EL (cell line): Measurements from ENCODE around the gene CDRT4.

ENCODE experiments used
- DNase-seq: peaks from one replicate; pipeline ENCODE4 v3.0.0-alpha.2; 2016

Gene CDRT4

GRCh38 chr17:15492186-15492585, 24.8 kb upstream of the CDRT4 start:
- no peak for DNase-seq

- DNase-seq, result peak; percentile 90
These were observed 23.3 kb upstream of the CDRT4 start for GRCh38 chr17:15490634-15491261.

GRCh38 chr17:15488557-15488956, 21.1 kb upstream of the CDRT4 start:
- no peak for DNase-seq

- DNase-seq, result no peak
These were observed 17.6 kb upstream of the CDRT4 start for GRCh38 chr17:15485045-15485444.

GRCh38 chr17:15483431-15483830, 16.0 kb upstream of the CDRT4 start:
- DNase-seq, result no peak

- DNase-seq, result no peak
These were observed 15.1 kb upstream of the CDRT4 start for GRCh38 chr17:15482476-15482875.

GRCh38 chr17:15481481-15481880, 14.1 kb upstream of the CDRT4 start:
- no peak for DNase-seq

- no peak for DNase-seq
These were observed 12.8 kb upstream of the CDRT4 start for GRCh38 chr17:15480204-15480603.

GRCh38 chr17:15479703-15480102, 12.3 kb upstream of the CDRT4 start:
- DNase-seq, result peak; percentile 67

GRCh38 chr17:15478845-15479244, 11.4 kb upstream of the CDRT4 start:
- no peak for DNase-seq

- DNase-seq, result peak; percentile 69
These were observed 8.4 kb upstream of the CDRT4 start for GRCh38 chr17:15475631-15476354.

- DNase-seq, result no peak
These were observed 5.5 kb upstream of the CDRT4 start for GRCh38 chr17:15472891-15473290.

- DNase-seq, result no peak
These were observed 3.1 kb upstream of the CDRT4 start for GRCh38 chr17:15470536-15470935.

- DNase-seq, result peak; percentile 19
These were observed 1.8 kb upstream of the CDRT4 start for GRCh38 chr17:15469260-15469659.

- DNase-seq, result no peak
These were observed 705 bp upstream of the CDRT4 start for GRCh38 chr17:15468126-15468525.

- no peak for DNase-seq
These were observed 1.3 kb downstream of the CDRT4 start for GRCh38 chr17:15466131-15466530.

GRCh38 chr17:15465045-15465701, 2.2 kb downstream of the CDRT4 start:
- no peak for DNase-seq

- DNase-seq, result no peak
These were observed 3.0 kb downstream of the CDRT4 start for GRCh38 chr17:15464231-15464985.

GRCh38 chr17:15462976-15463772, 4.2 kb downstream of the CDRT4 start:
- peak; percentile 85 for DNase-seq

- no peak for DNase-seq
These were observed 9.7 kb downstream of the CDRT4 start for GRCh38 chr17:15457723-15458094.

GRCh38 chr17:15456972-15457722, 10.3 kb downstream of the CDRT4 start:
- DNase-seq, result peak; percentile 93

- no peak for DNase-seq
These were observed 10.9 kb downstream of the CDRT4 start for GRCh38 chr17:15456496-15456895.
